ENCODE data around the gene CFHR1.

GRCh38 chr1:196858811-196859210, 39.3 kb downstream of the CFHR1 start:
- no peak for TF ChIP-seq EZH2 (IDR thresholded peaks at IDR 0.05; ENCODE audit: low read length)
- no peak for TF ChIP-seq CTCF (optimal IDR thresholded peaks at IDR 0.05 in 1 of 3, IDR thresholded peaks at IDR 0.05 in 1 of 3, conservative IDR thresholded peaks at IDR 0.05 in 1 of 3; ENCODE audit: extremely low read depth in 1 of 3, insufficient read depth in 2 of 3, low read length in 3 of 3)

All from keratinocyte (primary cell).